ENCODE data around the gene SLC52A3.
"Not testable (repeated sequence)": the region's sequence is repeated elsewhere in the genome, so short reads cannot be mapped to it uniquely, and the experiment has no call there.

Gene SLC52A3

GRCh38 chr20:725491-725890 is 42.8 kb downstream of the SLC52A3 start:
- DNase-seq, result no peak

- DNase-seq, result not testable (repeated sequence)
These were observed 43.5 kb downstream of the SLC52A3 start for GRCh38 chr20:724797-725196.

GRCh38 chr20:723756-724155 is 44.5 kb downstream of the SLC52A3 start:
- no peak for DNase-seq

- no peak for DNase-seq
These were observed 45.3 kb downstream of the SLC52A3 start for GRCh38 chr20:722822-723644.

- DNase-seq, result no peak
These were observed 46.4 kb downstream of the SLC52A3 start for GRCh38 chr20:721876-722275.

GRCh38 chr20:719816-720215 is 48.5 kb downstream of the SLC52A3 start:
- DNase-seq, result no peak

- DNase-seq, result no peak
These were observed 49.2 kb downstream of the SLC52A3 start for GRCh38 chr20:719068-719467.

- no peak for DNase-seq
These were observed 50.5 kb downstream of the SLC52A3 start for GRCh38 chr20:717832-718231.

GRCh38 chr20:717271-717670 is 51.0 kb downstream of the SLC52A3 start:
- no peak for DNase-seq

GRCh38 chr20:714453-714852 is 53.8 kb downstream of the SLC52A3 start:
- no peak for DNase-seq

- DNase-seq, result no peak
These were observed 56.7 kb downstream of the SLC52A3 start for GRCh38 chr20:711576-711975.

- DNase-seq, result no peak
These were observed 57.4 kb downstream of the SLC52A3 start for GRCh38 chr20:710780-711450.
